Activated CD8-positive, alpha-beta memory T cell treated with anti-CD3 and anti-CD28 coated beads for 4 hours (primary cell): Measurements from ENCODE around the gene CCDC14.
"Not testable (repeated sequence)": the region's sequence is repeated elsewhere in the genome, so short reads cannot be mapped to it uniquely, and the experiment has no call there.

Experiments
- DNase-seq, 2 donors: peaks; one replicate each; pipeline ENCODE4 v3.0.0-alpha.2; 2020; ENCODE audit warnings: low read depth in 2 of 2

Gene CCDC14

GRCh38 chr3:123964793-123965192 is 3.8 kb upstream of the CCDC14 start:
- not testable (repeated sequence) for DNase-seq

GRCh38 chr3:123961508-123961856 is 453 bp upstream of the CCDC14 start:
- no peak for DNase-seq

- DNase-seq, result no peak
Observed at GRCh38 chr3:123953735-123954134, 7.3 kb downstream of the CCDC14 start.

DNA sequence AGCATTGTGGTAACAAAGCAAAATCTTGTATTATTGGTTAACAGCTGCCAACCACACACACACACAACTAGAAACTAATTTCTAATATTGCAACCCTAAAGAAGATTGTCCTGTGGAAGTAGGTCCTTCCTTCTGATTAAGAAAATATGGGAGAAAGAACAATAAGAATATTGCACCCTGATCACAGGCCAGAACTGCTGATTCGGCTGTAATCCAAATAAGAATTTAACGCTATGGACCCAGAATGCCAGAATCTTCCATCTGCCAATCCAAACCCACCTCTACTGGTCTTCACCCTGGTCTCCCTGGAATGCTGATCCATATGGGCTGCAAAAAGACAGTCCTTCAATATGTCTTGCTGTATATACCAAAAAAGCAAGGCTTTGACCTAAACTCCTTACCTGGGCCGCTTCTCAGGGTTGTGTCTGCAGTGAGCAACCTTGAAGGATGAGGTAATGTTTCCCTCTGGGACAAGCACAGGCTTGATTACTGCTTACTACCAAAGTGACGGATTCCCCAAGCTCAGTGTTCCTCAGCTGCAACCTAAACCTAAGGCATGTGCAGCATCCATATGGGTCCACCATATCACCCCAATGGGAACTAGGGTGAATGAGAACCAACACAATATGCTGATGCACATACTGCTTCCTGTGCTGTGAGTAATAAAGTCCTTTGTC is 8.0 kb downstream of the CCDC14 start:
- no peak for DNase-seq

- DNase-seq, result no peak
Observed at GRCh38 chr3:123951522-123952447, 9.2 kb downstream of the CCDC14 start.

- no peak for DNase-seq
Observed at GRCh38 chr3:123949641-123950040, 11.4 kb downstream of the CCDC14 start.

DNA sequence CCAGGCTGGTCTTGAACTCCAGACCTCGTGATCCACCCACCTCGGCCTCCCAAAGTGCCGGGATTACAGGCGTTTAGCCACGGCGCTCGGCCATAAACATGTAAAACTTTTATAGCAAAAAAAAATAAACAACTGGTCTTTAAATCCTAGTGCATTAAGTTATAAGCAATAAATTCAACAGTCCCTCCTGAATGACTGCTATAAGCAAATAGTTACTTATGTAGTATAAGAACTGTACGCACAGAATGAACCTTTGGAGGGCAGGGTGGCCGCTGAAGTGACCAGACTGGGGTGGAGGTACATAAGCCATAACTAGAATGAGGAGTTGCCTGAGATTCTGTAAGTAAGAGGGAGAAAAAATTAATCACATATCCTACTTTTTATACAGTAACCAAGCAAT is 12.6 kb downstream of the CCDC14 start:
- DNase-seq, result no peak

DNA sequence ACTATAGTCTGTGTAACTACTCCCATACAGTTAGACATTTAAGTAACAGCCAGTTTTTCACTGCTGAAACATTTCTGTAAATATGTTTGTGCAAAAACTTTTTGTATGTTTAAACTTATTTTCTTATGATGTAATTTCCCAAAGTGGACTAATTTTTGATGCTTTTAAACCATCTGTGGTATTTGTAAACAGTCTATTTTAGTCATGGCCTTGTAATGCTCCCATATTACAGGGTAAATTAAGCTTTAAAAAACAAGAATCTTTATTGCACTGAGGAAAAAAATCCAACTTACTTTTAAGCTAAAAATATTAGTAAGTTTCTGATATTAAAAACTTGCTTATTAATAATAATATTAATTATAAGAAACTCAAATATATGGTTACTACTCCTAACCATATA is 13.5 kb downstream of the CCDC14 start:
- no peak for DNase-seq

DNA sequence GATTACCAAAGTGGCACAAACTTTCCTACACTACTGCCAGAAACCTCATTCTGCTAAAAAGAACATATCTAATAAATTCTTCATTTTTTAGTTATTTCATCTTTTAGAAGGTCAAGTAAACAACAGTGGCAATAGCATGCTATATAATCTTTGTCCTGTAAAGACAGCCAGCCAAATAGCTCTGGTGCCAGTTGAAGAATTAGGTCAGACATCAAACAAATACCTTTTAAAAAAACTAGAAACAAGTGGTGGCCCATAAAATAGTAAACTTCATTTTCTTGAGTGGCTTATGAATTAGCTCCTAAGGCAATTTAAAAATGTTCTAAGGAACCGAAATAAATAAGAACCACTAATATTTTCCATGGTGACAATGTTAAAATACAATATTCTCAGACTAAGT is 19.5 kb downstream of the CCDC14 start:
- no peak for DNase-seq

- no peak for DNase-seq
Observed at GRCh38 chr3:123941121-123941520, 19.9 kb downstream of the CCDC14 start.

GRCh38 chr3:123939706-123940105 is 21.3 kb downstream of the CCDC14 start:
- no peak for DNase-seq

- no peak for DNase-seq
Observed at GRCh38 chr3:123936400-123936799, 24.6 kb downstream of the CCDC14 start.

GRCh38 chr3:123935830-123936229 is 25.2 kb downstream of the CCDC14 start:
- no peak for DNase-seq

DNA sequence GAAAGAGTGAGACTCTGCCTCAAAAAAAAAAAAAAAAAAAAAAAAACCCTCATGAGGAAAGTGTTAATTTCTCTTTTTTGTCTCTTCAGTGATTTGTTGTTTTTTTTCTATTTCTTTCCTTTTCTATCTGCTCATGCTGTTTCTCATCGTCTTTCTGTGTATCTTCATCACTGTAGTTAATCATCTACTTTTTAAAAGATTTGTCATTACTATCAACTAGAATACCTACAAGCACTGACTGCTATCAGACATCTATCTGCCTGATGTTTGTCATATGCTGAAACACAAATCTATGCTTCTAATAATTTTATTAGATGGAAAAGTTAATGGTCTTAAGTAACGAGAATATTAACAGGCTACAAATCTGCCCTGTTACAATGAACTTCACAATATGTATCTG is 26.8 kb downstream of the CCDC14 start:
- no peak for DNase-seq

- DNase-seq, result no peak
Observed at GRCh38 chr3:123930445-123930844, 30.6 kb downstream of the CCDC14 start.

GRCh38 chr3:123929325-123929724 is 31.7 kb downstream of the CCDC14 start:
- no peak for DNase-seq

DNA sequence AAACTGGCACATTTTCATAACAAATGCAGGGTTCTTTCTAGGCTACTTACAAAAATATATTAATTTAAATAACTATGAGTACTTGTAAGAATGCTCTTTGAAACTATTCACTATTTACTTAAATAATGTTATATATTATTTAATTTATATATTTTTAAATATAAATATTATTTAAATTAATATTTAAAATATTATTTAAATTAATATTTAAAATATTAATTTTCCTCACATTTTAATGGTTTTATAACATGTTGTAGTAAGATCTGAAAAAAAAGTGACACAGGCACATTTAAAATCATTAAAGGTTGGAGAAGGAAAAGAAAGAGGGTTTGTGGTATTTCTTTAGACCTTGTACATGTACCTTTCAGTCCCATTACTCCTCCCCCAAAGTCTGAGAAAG is 34.6 kb downstream of the CCDC14 start:
- DNase-seq, result no peak

- DNase-seq, result no peak
Observed at GRCh38 chr3:123920868-123921267, 40.2 kb downstream of the CCDC14 start.

GRCh38 chr3:123920383-123920782 is 40.6 kb downstream of the CCDC14 start:
- DNase-seq, result no peak

GRCh38 chr3:123919353-123919752 is 41.7 kb downstream of the CCDC14 start:
- no peak for DNase-seq

DNA sequence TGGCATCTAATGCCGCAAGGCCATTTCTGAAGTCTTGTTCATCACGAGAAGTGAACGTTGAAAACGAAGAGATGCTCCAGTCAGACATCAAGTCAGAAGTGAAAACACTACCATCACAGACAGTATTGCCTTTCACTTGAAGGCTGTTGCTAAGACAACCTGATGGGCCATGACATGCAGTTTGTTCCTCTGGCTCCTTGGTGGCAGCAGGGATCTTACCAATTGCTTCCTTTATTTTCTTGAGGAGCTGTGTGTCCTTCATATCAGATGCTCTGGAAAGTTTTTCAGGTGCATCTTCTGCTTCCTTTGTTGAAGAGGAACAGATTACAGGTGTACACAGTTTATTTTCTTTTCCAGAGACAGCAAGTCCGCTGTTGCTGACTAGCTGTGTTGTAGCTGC is 46.2 kb downstream of the CCDC14 start:
- no peak for DNase-seq

DNA sequence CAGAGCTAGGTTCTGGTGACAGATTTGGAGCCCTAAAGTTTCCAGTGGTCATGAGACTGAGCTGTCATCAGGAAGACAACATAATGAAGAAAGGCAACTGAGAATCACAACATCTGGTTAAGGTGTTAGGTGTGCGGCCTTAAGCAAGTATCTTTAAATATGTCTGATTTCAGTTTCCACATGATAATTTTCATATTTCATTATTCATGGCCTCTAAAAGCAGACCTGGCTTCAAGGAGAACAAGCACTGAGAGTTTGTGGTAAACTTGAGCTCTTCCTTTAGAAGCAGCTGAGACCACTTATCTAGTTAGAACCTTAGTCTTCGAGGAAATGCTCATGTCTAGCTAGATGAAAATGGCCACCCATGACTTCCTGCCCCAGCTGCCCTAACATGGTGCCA is 51.2 kb downstream of the CCDC14 start:
- no peak for DNase-seq

GRCh38 chr3:123907720-123908119 is 53.3 kb downstream of the CCDC14 start:
- DNase-seq, result no peak
